Activated CD8-positive, alpha-beta memory T cell treated with anti-CD3 and anti-CD28 coated beads, Interleukin-2, amount 50 U/mL, for 1 hour (primary cell): ENCODE measurements around the gene TANGO2.

Experiments used
- DNase-seq: peaks from one replicate; pipeline ENCODE4 v3.0.0-alpha.2; 2020; ENCODE audit errors: extremely low read depth

The TANGO2 gene

DNA sequence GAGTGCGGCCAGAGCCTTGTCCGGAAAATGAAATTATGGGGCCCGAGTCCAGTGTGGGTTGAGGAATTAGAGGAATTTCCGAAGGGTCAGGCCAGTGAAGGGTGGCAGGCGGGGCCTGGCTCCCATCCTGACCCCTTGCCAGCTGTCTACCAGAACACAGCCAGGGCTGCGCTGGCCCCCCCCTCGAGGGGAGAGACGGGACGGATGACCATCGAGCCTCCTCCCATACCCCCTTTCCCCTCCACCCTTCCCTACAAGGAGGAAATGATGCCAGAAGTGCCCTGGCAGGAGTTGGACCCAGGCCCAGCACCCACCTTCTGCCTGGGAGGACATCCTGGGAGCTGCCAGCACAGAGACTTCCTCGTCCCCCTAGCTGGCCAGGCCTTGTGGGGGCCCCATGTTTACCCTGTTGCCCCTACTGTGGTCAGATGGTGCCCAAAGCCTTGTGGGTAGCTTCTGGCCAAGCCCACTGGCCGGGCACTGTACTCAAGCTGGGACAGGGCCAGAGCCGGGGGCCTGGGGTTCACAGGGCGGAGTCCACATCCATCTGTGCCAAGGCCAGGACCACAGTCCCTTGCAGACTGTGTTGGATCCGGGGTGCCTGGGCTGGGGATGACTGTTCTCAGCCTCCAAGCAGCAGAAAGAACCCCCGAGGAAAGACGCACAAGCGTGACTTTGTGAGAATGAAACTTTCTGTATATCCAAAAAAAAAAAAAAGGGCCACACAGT is 25.1 kb upstream of the TANGO2 start:
- DNase-seq, result no peak

DNA sequence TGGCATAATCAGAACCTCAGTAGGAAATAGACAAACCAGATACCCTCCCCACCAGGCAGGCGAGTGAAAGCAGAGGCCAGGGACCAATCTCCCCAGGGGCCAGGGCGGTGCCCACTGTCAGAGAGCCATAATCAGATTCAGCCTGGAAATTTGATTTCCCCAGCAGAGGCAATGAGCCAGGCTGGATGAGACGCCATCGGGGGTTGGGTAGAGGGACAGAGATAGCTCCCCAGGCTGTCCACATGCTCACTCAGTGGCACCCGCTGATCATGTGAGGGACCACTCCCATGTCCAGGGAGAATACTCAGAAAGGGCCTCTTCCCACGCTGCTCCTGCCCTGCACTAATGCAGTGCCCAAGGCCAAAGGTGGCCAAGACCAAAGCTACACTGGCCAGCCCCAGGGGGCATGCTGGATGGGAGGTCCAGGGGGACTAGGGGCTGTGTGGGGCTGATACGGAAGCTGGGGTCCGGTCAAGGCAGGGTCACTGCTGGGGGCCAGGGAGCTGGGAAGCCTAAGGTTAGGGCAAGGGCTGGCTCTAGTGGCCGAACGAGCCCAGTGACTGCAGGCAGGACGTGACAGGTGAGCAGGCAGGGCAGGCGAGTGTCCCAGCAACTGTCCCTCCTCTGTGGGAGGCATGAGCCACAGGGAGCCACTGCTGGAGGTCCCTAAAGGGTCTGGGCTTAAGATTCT is 24.1 kb upstream of the TANGO2 start:
- no peak for DNase-seq

DNA sequence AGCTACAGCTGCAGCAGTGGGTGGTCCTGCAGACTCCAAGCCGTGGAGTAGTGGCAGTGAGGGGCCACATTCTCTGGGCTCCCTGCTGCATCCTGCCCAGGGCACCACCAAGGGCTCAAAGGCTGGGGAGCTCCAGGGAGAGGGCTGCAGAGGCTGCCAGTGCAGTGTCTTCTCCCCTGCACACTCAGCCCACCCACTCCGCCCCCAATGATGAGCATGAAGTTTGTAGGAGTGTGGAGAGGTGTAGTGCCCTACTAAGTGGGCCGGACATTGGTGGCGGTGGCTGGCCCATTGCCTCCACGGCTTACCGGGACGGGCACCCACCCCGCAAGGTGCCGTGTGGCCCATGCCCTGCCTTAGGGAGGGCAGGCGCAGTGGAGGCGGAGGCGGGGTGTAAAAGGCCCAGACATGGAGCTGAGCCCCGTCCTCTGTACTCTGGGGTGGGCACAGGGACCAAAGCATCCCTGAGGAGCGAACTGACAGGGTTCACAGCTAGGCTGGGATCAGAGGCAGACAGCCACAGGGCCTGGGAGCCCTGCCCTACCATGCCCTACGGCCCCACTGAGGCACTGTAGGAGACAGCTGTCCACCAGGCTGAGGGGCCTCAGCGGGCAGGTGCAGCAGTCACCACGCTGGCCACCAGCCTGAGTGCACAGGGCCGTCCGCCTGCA is 23.2 kb upstream of the TANGO2 start:
- DNase-seq, result no peak

DNA sequence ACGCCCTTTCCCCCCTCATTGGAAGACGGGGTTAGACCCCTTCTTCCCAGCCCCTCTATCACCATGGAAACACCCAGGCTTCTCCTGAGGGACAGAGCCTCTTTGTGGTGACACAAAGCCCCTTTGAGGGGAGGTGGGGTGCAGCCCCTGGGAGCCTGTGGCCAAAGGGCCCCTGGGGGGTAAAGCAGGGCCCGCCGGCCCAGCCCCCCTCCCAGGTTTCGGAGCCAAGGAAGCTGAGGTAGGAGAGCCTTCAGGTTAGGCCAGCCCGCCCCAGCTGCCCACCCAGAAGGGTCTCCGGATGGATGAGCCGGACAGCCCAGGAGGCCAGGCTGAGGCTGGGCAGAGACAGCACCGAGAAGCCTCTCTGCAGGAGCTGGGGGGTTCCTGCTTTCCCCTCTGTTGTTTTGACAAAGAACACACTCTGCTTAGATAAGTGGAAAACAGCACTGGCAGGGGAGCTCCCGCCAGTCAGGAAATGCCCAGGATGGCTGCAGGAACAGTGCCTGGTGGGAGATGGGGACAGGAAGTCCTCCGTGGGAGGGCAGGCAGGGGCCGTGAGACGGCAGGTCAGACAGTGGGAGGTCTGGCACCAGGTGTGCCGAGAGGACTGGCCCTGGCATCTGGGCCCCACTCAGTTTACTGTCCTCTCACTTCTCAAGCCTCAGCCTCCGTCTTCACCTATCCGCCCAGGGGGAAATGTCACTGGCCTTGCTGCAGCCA is 22.5 kb upstream of the TANGO2 start:
- no peak for DNase-seq

DNA sequence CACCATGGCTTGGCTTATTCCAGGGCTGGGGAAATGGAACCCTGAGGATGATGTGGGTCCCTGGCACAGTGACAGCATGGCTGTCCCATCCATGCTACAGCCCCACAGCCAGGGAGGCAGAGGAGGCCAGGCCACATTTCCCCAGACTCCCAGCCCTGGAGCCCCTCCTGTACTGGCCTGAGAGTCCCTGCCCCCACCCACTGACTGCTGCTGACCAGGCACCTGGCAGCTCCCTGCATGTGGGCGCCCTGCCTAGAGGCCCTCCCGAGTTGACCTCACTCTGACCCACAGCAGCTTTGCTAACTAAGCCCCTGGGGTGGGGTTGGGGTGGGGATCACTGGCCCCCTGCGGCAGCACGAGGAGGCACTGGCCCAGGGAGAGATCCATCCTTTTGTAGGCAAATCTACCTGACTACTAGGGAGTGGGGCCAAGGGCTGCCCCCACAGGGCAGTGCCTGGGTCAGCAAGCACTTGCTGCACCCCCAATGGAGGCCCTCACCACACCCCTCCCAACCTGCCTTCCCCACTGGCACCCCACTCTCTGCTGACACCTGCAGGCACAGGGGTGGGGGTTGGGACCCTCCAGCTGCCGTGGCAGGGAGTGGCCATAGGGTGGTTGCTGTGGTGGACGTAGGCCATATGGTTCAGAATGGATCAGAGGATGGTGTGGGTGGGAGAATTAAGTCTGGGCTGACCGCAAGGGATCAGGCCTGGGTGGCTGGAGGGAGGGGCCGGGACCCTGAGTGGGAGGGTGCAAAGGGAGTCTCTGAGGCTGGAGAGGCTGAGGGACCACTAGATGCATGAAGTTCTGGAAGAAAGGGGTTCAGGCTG is 21.7 kb upstream of the TANGO2 start:
- no peak for DNase-seq

DNA sequence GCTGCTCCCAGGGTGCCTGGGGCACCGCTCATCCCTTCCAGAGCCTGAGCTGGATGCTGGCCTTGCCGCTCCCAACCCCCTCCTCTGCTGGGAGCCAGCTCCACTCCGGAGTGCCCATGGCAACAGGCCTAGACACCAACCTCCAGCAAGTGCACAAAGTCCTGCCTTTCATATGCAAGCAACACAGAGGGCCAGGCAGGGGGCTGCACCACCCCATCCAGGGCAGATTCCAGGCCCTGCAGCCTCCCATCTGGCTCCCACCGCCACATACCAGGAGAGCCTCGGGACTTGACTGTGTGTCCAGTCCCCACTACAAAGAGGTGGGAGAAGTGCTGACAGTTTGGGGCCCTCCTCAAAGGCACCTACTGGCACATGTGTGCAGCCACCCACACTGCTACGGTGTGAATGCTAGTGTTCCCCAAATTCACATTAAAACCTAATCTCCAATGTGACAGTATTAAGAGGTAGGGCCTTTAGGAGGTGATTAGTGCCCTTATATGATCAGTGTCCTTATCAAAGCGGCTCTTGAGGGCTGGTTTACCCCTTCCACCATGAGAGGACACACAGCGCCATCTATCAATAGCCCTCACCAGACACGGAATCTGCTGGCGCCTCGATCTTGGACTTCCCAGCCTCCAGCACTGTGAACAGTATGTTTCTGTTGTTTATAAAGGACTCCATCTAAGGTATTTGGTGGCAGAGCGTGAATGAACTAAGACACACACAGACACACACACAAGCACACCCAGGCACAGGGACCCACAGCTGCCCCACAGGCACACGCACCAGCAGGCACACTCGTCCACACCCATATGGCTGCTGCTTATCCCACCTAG is 20.4 kb upstream of the TANGO2 start:
- no peak for DNase-seq

DNA sequence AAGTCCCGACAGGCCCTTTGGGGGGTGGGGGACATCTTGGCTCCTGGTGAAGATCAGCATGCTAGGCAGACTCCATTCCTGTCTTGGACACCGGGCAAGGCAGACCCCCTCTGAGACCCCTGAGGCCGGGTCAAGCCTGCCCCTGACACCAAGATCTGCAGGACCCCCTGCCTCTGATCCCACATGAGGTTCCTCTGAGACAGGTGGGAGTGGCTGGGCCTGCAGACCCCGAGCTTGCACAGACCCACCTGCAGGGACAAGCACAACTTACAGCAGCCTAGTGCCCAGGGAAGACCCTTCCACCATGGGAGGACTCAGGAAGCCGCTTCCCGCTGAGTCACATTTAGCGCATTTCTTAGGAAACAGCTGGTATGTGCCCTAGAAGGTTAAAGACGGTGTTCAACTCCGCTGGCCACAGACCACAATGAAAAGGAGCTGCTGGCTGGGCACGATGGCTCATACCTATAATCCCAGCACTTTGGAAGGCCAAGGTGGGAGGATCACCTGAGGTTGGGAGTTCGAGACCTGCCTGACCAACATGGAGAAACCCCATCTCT is 19.8 kb upstream of the TANGO2 start:
- DNase-seq, result no peak

DNA sequence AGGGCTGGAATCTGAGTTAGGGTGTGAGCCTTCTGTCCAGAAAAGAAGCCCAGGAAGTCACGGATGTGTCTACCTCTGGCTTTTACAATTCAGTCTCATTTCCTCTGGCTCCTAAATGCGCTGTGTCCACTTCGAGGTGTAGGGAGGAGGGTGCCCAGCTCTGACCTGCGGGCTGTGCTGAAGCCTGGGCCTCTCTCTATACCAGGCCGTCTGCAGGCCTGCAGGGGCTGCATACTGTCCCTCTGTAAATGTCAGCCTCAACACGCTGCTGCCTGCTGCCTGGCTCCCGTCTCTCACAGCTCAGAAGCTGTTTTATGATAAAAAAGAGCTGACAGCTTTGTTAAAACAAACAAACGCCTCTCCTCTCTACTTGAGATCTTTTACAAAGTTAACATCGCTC is 18.8 kb upstream of the TANGO2 start:
- DNase-seq, result no peak

DNA sequence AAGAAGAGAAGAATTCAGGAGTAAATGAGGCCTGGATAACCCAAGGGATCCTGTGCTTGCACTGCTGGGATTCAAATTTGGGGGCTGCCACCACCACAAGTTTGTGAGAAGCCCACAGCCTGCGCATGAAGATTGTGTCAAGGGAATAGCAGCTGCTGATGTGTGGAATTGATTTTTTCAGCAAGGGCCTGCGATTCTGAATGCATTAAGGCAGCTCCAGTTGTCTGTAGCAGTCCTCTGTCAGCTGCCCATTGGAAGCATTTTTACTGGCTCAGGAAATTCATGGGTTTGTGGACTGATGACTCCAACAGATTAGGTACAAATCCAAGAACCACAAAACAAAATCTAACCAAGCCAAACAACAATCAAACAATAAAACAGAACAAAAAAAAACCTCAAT is 18.3 kb upstream of the TANGO2 start:
- DNase-seq, result no peak

DNA sequence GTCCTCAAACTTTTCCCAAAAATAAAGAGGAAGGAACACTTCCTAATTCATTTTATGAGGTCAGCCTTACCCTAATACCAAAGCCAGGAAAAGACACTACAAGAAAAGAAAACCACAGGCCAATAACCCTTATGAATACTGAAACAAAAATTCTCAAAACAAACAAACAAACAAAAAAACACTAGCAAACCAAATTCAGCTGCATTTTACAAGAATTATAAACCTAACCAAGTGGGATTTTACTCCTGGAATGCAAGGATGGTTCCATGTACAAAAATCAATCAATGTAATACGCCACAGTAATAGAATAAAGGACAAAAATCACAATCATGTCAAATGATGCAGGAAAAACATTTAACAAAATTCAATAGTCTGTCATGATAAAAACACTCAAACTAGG is 17.6 kb upstream of the TANGO2 start:
- DNase-seq, result no peak

DNA sequence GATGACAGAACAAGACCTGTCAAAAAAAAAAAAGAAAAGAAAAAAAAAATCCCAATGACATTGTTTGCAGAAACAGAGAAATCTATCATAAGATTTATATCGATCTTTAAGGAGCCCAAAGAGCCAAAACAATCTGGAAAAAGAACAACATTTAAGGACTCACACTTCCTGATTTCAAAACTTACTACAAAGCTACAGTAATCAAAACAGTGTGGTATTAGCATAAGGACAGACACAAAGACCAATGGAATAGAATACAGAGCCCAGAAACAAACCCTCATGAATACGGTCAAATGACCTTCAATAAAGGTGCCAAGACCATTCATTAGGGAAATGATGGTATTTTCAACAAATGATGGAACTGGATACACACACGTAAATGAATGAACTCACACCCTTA is 16.4 kb upstream of the TANGO2 start:
- no peak for DNase-seq

DNA sequence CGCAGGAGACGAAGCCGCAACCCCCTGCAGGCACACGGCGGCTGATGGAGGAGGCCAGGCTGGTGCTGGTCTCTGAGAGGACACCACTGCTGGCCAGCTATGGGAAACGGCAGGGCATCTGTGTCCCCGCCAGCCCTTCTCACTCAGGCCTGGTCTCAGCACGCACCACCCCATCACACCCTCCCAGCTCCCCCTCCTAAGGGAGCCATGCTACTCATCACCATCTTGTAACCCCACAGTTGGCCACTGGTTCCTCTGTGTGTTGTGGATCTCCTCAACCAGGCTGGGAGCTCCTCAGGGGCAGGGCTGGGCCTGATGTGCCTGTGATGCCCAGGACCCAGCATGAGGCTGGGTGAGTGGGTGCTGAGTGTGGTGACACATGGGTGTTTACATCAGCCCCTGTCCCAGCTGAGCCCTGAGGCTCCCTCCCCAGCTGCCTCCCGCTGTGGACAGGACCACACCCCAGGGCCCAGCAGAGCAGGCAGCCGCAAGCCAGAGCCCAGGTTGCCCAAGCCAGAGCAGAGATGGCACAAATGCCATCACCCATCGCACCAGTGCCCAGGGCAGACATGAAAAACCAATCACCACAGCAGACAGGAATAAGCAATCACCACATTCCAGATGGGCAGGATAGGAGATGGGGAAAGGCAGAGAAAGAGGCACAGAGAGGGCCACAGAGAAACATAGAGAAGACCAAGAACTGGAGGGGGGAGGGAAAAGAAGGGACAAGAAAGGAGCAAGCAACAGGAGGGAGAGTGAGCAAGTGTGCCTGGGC is 12.5 kb upstream of the TANGO2 start:
- DNase-seq, result no peak

DNA sequence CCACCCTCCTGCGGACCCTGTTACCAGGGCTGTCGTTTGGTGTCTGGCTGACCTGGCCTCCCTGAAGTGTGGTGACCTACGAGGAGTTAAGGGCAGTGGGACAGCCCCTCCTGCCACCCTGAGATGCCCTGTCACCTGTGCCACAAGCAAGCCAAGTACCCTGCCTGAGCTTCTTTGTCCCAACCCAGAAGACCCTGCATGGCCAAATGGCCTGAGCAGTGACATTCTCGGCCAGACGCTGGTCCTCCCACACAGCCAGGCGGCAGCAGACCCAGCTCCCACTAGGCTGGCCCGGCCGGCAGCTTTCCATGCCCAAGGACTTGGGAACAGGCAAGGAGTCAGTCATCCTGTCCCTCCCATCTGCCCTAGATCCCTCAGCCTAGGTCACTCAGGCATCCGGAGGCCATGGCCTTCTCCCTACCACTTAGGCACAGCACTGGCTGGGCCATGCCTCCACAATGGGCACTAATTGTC is 11.9 kb upstream of the TANGO2 start:
- DNase-seq, result no peak

DNA sequence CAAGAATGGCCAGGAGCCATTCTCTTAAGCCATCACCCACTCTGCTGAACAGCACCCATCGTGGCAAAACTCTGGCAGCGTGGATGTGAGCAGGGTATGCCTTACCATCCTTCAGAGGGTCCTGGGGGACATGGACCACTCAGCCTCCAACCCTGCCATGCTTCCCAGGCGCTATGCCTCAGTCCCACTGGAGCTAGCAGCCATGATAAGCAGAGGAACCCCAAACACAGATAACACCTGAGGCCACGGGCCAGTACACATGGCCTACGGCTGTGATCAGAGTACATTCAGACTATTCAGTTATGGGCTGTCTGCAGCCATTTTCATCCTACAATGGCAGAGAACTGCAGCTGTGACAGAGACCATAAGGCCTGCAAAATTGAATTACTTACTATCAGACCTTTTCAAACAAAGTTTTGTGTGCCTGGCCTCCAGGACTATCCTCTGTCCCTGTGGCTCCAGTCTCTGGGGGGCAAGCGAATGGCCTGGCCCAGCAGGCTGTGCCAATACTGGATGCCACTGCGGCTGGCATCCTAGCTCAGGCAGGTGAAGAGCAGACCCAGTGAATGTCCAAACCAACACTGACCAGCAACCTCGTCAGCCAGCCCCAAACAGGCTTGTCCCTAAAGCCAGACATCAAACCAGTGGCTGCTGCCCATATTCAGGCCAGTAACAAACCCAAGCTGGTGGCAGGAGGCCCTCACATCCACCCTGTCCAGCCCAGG is 11.2 kb upstream of the TANGO2 start:
- DNase-seq, result no peak

DNA sequence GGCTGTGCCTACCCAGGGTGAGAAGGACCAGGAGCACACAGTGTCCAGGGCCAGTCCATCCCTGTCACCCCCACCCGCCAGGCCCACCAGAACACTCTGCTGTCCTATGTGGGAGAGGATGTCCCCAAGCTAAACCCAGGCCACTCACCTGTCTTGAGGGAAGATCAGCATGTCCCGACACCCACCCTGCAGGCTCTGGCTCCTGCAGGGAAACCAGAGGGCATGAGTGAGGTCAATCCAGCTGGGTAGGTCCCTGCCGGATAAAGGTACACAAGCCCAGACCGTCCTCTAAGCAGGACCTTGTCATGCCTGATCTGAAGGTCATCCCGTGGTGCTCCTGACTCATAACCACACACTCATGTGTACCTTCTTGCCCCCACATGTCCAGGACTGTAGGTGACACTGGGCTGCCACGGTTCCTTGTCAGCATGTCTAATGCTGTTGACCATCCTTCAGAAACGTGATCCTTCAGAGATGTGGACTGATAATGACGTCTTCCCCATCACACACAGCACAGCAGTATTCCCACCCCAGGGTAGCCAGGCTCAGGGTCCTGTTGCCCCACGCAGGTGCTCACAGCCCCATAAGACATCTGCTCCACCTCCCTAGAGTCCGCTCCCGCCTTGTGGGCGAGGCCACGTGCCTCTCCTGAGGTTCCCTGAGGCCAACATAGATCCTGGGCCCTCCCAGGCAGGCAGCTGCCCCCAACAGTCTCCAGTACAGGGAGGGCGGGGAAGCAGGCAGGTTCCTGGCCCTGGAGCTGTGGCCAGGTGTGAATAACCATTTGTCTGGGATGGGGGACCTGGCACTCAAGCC is 10.4 kb upstream of the TANGO2 start:
- no peak for DNase-seq

DNA sequence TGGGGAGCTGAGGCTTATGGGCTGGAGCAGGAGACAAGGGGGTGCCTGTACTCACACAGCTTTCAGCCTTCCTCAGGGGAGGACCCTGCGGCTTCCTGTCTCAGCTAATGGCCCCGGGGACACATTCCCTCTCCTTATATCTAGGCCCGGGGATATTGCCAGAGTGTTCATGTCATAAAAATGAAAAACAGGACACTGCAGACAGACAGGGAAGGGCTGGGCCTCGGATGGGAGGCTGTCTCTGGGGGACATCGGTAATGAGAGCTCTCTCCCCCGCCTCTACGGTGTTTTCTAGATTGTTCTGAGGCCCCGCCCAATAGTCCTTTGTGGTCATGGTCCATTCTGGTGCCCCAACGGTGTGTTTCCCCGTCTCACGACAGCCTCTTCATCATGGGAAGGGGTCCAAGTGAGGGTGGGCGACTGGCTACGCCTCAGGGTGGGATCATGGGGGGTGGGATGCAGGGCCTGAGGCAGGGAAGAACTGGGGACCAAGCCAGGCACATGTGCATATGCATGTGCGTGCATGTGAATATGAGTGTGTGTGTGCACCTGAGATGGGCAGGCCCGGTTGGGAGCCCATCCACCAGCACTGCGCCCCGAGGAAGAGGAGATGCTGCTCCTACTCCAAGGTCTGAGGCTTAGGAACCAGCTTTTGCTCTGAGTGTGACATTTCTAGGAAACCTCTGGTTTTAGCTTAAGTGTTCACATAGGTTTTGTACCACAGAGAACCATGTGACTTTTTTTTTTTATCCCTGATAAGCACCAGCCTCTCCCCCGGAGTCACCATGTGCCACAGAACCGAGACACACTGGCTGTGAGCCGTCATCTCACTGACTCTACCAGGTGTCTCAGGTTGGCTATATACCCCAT is 9.6 kb upstream of the TANGO2 start:
- no peak for DNase-seq
